HFF-Myc (cell line): ENCODE measurements around the gene ACOT11.

Experiments used
- DNase-seq: peaks from one replicate; pipeline ENCODE4 v3.0.0-alpha.2; 2011; ENCODE audit warnings: low read depth; ENCODE audit errors: extremely low read depth
- H3K4me3 ChIP-seq: replicated peaks from 2 replicates; pipeline ENCODE4 v1.5.1; 2011; ENCODE audit warnings: low read depth, mild to moderate bottlenecking, control low read depth, low read length
- TF ChIP-seq, protein P1 (sequence below): IDR thresholded peaks from 2 replicates; pipeline ENCODE4 v1.5.1; 2012; ENCODE audit warnings: mild to moderate bottlenecking, low read depth, low read length, control low read depth; ENCODE audit errors: missing control alignments

The ACOT11 gene

GRCh38 chr1:54596756-54597155 is 48.7 kb downstream of the ACOT11 start:
- TF ChIP-seq, protein P1, sequence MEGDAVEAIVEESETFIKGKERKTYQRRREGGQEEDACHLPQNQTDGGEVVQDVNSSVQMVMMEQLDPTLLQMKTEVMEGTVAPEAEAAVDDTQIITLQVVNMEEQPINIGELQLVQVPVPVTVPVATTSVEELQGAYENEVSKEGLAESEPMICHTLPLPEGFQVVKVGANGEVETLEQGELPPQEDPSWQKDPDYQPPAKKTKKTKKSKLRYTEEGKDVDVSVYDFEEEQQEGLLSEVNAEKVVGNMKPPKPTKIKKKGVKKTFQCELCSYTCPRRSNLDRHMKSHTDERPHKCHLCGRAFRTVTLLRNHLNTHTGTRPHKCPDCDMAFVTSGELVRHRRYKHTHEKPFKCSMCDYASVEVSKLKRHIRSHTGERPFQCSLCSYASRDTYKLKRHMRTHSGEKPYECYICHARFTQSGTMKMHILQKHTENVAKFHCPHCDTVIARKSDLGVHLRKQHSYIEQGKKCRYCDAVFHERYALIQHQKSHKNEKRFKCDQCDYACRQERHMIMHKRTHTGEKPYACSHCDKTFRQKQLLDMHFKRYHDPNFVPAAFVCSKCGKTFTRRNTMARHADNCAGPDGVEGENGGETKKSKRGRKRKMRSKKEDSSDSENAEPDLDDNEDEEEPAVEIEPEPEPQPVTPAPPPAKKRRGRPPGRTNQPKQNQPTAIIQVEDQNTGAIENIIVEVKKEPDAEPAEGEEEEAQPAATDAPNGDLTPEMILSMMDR = no peak
- no peak overlapping the region for H3K4me3 ChIP-seq
- no peak for DNase-seq

DNA sequence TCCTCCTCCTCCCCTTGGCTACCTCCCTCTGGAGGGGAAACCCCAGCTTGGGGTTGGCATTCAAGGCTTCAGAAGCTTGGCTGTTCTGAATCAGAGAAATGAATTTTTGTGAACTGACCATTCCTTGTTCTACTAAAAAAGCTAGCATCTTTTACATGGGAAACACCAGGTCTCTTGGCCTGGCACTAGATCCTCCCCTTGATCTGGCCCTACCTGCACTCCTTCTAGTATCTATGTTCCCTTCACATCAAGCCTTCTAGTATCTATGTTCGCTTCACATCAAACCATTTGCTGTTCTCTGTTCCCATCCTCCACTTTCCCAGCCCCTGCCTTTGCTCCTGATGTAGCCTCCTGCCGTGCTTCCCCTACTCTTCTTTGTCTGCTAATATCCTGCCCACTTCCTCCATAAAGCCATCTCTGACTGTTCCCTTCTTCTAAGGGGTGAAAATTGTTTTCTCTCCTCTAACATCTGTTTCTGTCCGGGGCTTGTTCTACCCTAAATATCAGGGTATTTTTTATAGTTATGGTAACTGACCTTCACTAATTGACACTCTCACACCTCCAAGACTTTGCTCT is 49.5 kb downstream of the ACOT11 start:
- H3K4me3 ChIP-seq = no peak overlapping the region
- TF ChIP-seq, protein P1 = no peak
- no peak for DNase-seq

- TF ChIP-seq, protein P1 = no peak
- no peak for DNase-seq
- no peak overlapping the region for H3K4me3 ChIP-seq
Observed at GRCh38 chr1:54599211-54599823, 51.3 kb downstream of the ACOT11 start.

DNA sequence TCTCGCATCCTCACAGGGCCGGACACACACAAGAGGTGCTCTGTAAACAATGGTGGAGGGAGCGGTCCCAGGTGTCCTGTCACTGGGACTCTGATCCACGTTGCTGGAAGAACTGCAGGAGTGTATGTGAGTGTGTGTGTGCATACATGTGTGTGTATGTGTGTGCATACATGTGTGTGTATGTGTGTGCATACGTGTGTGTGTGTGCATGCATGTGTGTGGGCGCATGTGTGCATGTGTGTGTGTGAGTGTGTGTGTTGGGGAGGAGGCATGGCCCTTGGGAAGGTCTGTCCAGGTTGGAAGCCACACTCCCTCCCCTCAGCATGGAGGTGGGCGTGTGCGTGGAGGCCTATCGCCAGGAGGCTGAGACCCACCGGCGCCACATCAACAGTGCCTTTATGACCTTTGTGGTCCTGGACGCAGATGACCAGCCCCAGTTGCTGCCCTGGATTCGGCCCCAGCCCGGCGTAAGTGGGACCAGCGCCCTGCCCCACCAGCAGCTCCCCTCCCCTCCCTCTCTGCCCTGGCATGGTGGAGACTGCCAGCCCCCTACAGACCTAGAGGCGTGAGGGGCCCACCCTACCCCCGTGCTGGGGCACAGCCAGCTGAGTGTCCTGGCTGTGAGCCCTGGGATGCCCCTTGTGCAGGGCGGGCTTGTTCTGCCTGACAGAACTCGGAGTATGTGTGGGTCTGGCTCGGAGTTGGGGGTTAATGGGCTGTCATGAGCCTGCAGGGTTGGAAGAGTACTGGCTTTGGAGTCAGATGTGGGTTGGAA is 53.1 kb downstream of the ACOT11 start:
- TF ChIP-seq, protein P1 = no peak
- no peak overlapping the region for H3K4me3 ChIP-seq
- DNase-seq = no peak

- no peak for DNase-seq
- no peak overlapping the region for H3K4me3 ChIP-seq
- TF ChIP-seq, protein P1 = no peak
Observed at GRCh38 chr1:54601730-54602129, 53.7 kb downstream of the ACOT11 start.

DNA sequence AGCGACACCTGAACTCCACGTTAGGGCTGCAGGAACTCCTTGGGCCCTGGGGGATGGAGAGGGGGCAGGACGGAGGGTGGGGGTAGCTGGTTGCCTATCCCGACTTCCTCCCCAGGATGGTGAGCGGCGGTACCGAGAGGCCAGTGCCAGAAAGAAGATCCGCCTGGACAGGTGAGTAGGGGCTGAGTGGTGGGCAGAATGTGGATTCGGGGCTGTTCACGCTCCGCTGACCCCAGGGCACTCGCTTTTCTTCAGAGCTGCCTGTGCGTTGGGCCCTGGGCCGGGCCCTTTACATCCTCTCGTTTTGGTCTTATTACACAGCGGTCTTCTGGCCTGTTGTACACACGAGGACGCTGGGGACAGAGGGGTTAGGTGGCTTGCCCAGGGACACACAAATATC is 54.5 kb downstream of the ACOT11 start:
- TF ChIP-seq, protein P1 = no peak
- H3K4me3 ChIP-seq = no peak overlapping the region
- no peak for DNase-seq
